H1 (cell line): Measurements from ENCODE around the gene MPND. TPM values are rescaled to one million over a fixed set of nuclear protein-coding genes. Genes with fewer than 3 reads are reported as not detected.
A peak's percentile ranks its signal among the peaks of the same experiment; 100 is the strongest.

Experiments used
- CTCF ChIA-PET: fragments of 300-600 bp; sonication (Branson Sonifier 250); formaldehyde crosslinking; loops from one replicate; lab custom pipeline; 2021; ENCODE audit not compliant: partially characterized antibody; lab: Charles Lee
- POLR2A ChIA-PET: fragments of 300-600 bp; sonication (Branson Sonifier 250); formaldehyde crosslinking; loops from one replicate; lab custom pipeline; 2021; ENCODE audit warnings: inconsistent platforms; ENCODE audit not compliant: partially characterized antibody; lab: Charles Lee
- DNase-seq, 2 experiments: peaks; one replicate each; pipeline versions ENCODE4 v3.0.0 to v3.0.0-alpha.2; 2010 to 2022; ENCODE audit warnings: low spot score in 2 of 2, low read depth in 1 of 2, mixed read lengths in 1 of 2
- FAIRE-seq: peaks from 2 replicates; lab custom pipeline; 2011; peaks lifted over from hg19 to GRCh38; lab: Jason Lieb, UNC
- H2AFZ ChIP-seq: 2 replicates; pipeline ENCODE4 v1.8.1; 2012; ENCODE audit warnings: low read length, inconsistent platforms
- H2AK5ac ChIP-seq: 2 replicates; pipeline ENCODE4 v1.6.1; 2013; ENCODE audit warnings: low read depth, low read length
- H2BK120ac ChIP-seq: replicated peaks from 2 replicates; pipeline ENCODE3; 2013; ENCODE audit warnings: low read depth, low read length, inconsistent platforms
- H2BK12ac ChIP-seq: 2 replicates; pipeline ENCODE4 v1.6.1; 2013; ENCODE audit warnings: low read depth, low read length
- H2BK15ac ChIP-seq: 2 replicates; pipeline ENCODE4 v1.6.1; 2013; ENCODE audit warnings: low read length
- H2BK20ac ChIP-seq: 2 replicates; pipeline ENCODE4 v1.6.1; 2013; ENCODE audit warnings: low read length
- H2BK5ac ChIP-seq: 2 replicates; pipeline ENCODE4 v1.6.1; 2013; ENCODE audit warnings: low read depth, low read length
- H3K14ac ChIP-seq: 2 replicates; pipeline ENCODE4 v1.6.1; 2013; ENCODE audit warnings: inconsistent platforms; ENCODE audit not compliant: insufficient read length
- H3K18ac ChIP-seq: 2 replicates; pipeline ENCODE4 v1.6.1; 2013; ENCODE audit warnings: low read length; ENCODE audit errors: extremely low read depth
- H3K23ac ChIP-seq: 2 replicates; pipeline ENCODE4 v1.6.1; 2013; ENCODE audit warnings: inconsistent platforms; ENCODE audit not compliant: insufficient read length
- H3K23me2 ChIP-seq: 2 replicates; pipeline ENCODE4 v1.6.1; 2013; ENCODE audit warnings: low read depth, low read length
- H3K27ac ChIP-seq: 2 replicates; pipeline ENCODE4 v1.6.1; 2011; ENCODE audit warnings: low read depth, low read length, inconsistent platforms
- H3K27me3 ChIP-seq, 4 experiments: replicated peaks in 1 of 4; 1 replicate in 1 of 4; 2 replicates in 3 of 4; pipeline versions ENCODE4 v1.6.1 to v1.8.1; 2011 to 2013; ENCODE audit warnings: low read length in 3 of 4, mild to moderate bottlenecking in 3 of 4, inconsistent platforms in 2 of 4, mixed read lengths in 2 of 4, moderate library complexity in 1 of 4; ENCODE audit not compliant: control insufficient read depth in 3 of 4, insufficient read depth in 3 of 4; ENCODE audit errors: extremely low read depth in 1 of 4
- H3K36me3 ChIP-seq, 4 experiments: 2 replicates each; pipeline versions ENCODE4 v1.6.1 to v1.8.1; 2011 to 2013; ENCODE audit warnings: mild to moderate bottlenecking in 4 of 4, low read length in 3 of 4, moderate library complexity in 2 of 4, control low read depth in 1 of 4, inconsistent platforms in 1 of 4; ENCODE audit not compliant: insufficient read depth in 4 of 4, control insufficient read depth in 2 of 4
- H3K4ac ChIP-seq: replicated peaks from 2 replicates; pipeline ENCODE3; 2013; ENCODE audit warnings: low read length, low read depth, mixed read lengths, inconsistent platforms; ENCODE audit not compliant: insufficient read length
- H3K4me1 ChIP-seq, 4 experiments: replicated peaks in 1 of 4; 1 replicate in 1 of 4; 2 replicates in 3 of 4; pipeline versions ENCODE4 v1.6.1 to v1.8.1; 2011 to 2013; ENCODE audit warnings: low read length in 3 of 4, inconsistent platforms in 2 of 4, mixed read lengths in 1 of 4; ENCODE audit not compliant: insufficient read depth in 4 of 4, control insufficient read depth in 3 of 4
- H3K4me2 ChIP-seq, 2 experiments: 2 replicates each; pipeline versions ENCODE4 v1.6.1 to v1.8.1; 2011 to 2013; ENCODE audit warnings: low read depth in 2 of 2, low read length in 2 of 2, control low read depth in 1 of 2, inconsistent platforms in 1 of 2, mild to moderate bottlenecking in 1 of 2; ENCODE audit not compliant: insufficient read depth in 1 of 2
- H3K4me3 ChIP-seq, 4 experiments: fragments of 200-600, 300-600 bp in 1 of 4; sonication (generic), shearing (Covaris generic), sonication (Bioruptor Twin) in 1 of 4; 2 replicates each; pipeline versions ENCODE4 v1.5.1 to v1.8.1; 2011 to 2016; ENCODE audit warnings: low read length in 4 of 4, low read depth in 3 of 4, control low read depth in 2 of 4, inconsistent platforms in 2 of 4, mild to moderate bottlenecking in 2 of 4, mixed read lengths in 1 of 4, moderate library complexity in 1 of 4; ENCODE audit not compliant: insufficient read depth in 2 of 4; ENCODE audit errors: extremely low read depth in 1 of 4
- H3K56ac ChIP-seq: replicated peaks from 2 replicates; pipeline ENCODE3; 2013; ENCODE audit warnings: low read depth, mild to moderate bottlenecking, mixed read lengths, low read length, inconsistent platforms; ENCODE audit not compliant: insufficient read length
- H3K79me1 ChIP-seq: 2 replicates; pipeline ENCODE4 v1.6.1; 2013; ENCODE audit warnings: low read depth, low read length, control low read depth
- H3K79me2 ChIP-seq, 2 experiments: 2 replicates each; pipeline versions ENCODE4 v1.6.1 to v1.8.1; 2012 to 2013; ENCODE audit warnings: low read length in 2 of 2, mild to moderate bottlenecking in 2 of 2, inconsistent platforms in 1 of 2; ENCODE audit not compliant: insufficient read depth in 2 of 2, control insufficient read depth in 1 of 2
- H3K9ac ChIP-seq, 4 experiments: replicated peaks in 1 of 4; 1 replicate in 1 of 4; 2 replicates in 3 of 4; pipeline versions ENCODE4 v1.6.1 to v1.8.1; 2011 to 2013; ENCODE audit warnings: low read depth in 3 of 4, low read length in 3 of 4, control low read depth in 2 of 4, mild to moderate bottlenecking in 2 of 4, moderate library complexity in 2 of 4, inconsistent platforms in 1 of 4; ENCODE audit errors: extremely low read depth in 1 of 4
- H3K9me3 ChIP-seq, 2 experiments: 2 replicates each; pipeline versions ENCODE4 v1.6.1 to v1.8.1; 2012 to 2013; ENCODE audit warnings: mild to moderate bottlenecking in 2 of 2, moderate library complexity in 2 of 2, control low read depth in 1 of 2, inconsistent platforms in 1 of 2, low read depth in 1 of 2, low read length in 1 of 2, mixed read lengths in 1 of 2; ENCODE audit not compliant: insufficient read depth in 2 of 2
- H4K20me1 ChIP-seq, 2 experiments: replicated peaks in 1 of 2; 2 replicates each; pipeline versions ENCODE3 to v1.8.1; 2011 to 2013; ENCODE audit warnings: inconsistent platforms in 2 of 2, low read length in 2 of 2, mild to moderate bottlenecking in 1 of 2; ENCODE audit not compliant: insufficient read depth in 2 of 2, control insufficient read depth in 1 of 2
- H4K5ac ChIP-seq: 2 replicates; pipeline ENCODE4 v1.6.1; 2013; ENCODE audit warnings: low read length, low read depth, mixed read lengths, inconsistent platforms; ENCODE audit not compliant: insufficient read length
- H4K8ac ChIP-seq: 2 replicates; pipeline ENCODE4 v1.8.0; 2013; ENCODE audit warnings: mild to moderate bottlenecking, moderate library complexity, low read length, inconsistent platforms; ENCODE audit not compliant: insufficient read depth; ENCODE audit errors: extremely low read depth
- H4K91ac ChIP-seq: replicated peaks from 2 replicates; pipeline ENCODE3; 2013; ENCODE audit warnings: low read length, mixed read lengths, inconsistent platforms; ENCODE audit not compliant: insufficient read length
- GTF2F1 ChIP-seq: IDR thresholded peaks from 2 replicates; pipeline ENCODE4 v1.6.1; 2012; ENCODE audit warnings: low read depth, low read length, improper control_type of control experiment, borderline replicate concordance
- POU5F1 ChIP-seq: IDR thresholded peaks from 2 replicates; pipeline ENCODE4 v1.6.1; 2011; ENCODE audit warnings: low read depth, mild to moderate bottlenecking, low read length, moderate library complexity
- SRF ChIP-seq: IDR thresholded peaks from 2 replicates; pipeline ENCODE4 v1.6.1; 2011; ENCODE audit warnings: mild to moderate bottlenecking, low read depth, low read length, moderate library complexity
- TAF7 ChIP-seq: optimal IDR thresholded peaks from 2 replicates; pipeline ENCODE3; 2011; ENCODE audit warnings: low read depth, mild to moderate bottlenecking, inconsistent platforms, low read length, moderate library complexity, borderline replicate concordance
- WGBS, 2 experiments: shearing (Covaris generic) in 1 of 2; methylation state at CpG; one replicate each; pipeline versions ENCODE4 v1.1.6 to v1.1.7; 2013 to 2015; ENCODE audit warnings: low lambda C conversion rate in 2 of 2, mixed read lengths in 2 of 2, inconsistent platforms in 1 of 2, low coverage in 1 of 2, missing lambda C conversion rate in 1 of 2; ENCODE audit not compliant: insufficient replicate concordance in 2 of 2, insufficient coverage in 1 of 2, insufficient read length in 1 of 2; ENCODE audit errors: extremely low coverage in 1 of 2, missing lambda C conversion rate in 1 of 2; 5-methylcytosine and 5-hydroxymethylcytosine counted together
- polyA plus RNA-seq, 7 experiments: library from polyadenylated mRNA; depleted of rRNA in 3 of 7; stranded (reverse) in 5 of 7; unstranded in 2 of 7; fragments of >200 nt in 5 of 7; fragments of 200-250 nt in 2 of 7; gene quantifications; 1 replicate in 5 of 7; 2 replicates in 1 of 7; 4 replicates in 1 of 7; pipeline versions ENCODE4 v1.2.1 to v1.2.3, GENCODE V29; 2011 to 2013; ENCODE audit warnings: missing spikeins in 2 of 7, mixed read lengths in 2 of 7
- total RNA-seq: library from RNA; stranded (reverse); fragmentation: NEBNext Ultra II Directional; extraction: Animal tissue kit (Norgen Biotek cat#: 25700); gene quantifications from 2 replicates; pipeline ENCODE4 v1.2.1, GENCODE V29; 2021

MPND gene
- total and polyA plus RNA-seq, 2 of the 8 experiments (the other 6 are each of a cell fraction or from before 2014, with no cell fraction given): 22.9 to 27.7 TPM

DNA sequence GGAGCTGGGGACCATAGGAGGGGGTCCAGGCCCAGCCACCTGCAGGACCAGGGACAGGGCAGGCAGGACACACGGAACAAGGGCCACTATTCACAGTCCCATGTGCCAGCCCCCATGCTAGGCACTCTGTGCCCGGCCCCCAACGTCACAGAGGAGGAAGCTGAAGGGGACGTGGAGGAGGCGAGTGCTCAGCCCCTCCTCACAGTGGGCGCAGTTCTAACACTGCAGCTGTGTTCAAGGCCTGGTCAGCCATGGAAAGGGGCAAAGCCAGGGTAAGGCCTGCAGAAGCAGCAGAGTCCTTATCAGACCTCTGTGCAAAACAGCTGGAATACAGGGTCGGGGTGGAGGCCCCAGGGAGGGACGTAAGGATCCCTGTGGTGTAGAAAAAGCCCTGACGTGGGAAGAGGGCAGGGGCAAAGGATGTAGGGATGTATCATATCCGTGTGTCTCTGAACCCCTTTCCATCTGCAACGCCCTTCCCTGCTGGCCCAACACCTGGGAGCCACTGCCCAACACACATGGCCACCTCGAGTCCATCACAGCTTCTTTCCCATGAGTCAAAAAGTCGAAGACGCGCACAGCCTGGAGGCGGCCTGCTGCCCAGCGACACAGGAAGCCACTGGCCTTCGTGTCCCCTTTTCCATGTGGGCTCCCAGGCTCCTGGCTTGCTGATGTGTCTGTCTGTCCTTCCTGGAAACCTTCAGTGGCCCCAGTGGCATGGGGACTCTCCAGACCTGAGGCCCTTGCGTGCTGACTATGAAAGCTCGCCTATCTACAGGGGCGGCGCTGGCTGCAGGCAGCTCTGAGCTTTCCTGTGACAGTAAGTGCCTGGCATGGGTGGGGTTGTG is 29.0 kb downstream of the MPND start:
- Histone ChIP-seq H3K79me2 (peaks cover 0 to 17% of the 10 kb centered on the region in 2 experiments; a peak in 1 of 4 replicates), H3K4ac (no peak overlapping the region), H4K91ac (no peak overlapping the region), H2BK15ac (no peak overlapping the region), H2BK5ac (no peak overlapping the region; the same call in 1 of the 2 replicates), H2BK20ac (no peak overlapping the region), H2BK120ac (no peak overlapping the region), H2BK12ac (no peak overlapping the region), H3K56ac (no peak overlapping the region), H3K9ac (no peak overlapping the region), H3K79me1 (peaks cover 31% of the 10 kb centered on the region), H3K4me1 (peaks cover 5 to 47% (median 38%) of the 10 kb centered on the region in 4 experiments), H3K36me3 (no peaks in the 10 kb centered on the region), H3K4me2 (no peak overlapping the region), H4K20me1 (peaks cover 22 to 40% of the 10 kb centered on the region in 2 experiments), H3K9me3 (no peaks in the 10 kb centered on the region), H3K27ac (no peak overlapping the region), H4K5ac (no peak overlapping the region), H3K14ac (no peak overlapping the region), H3K27me3 (no peaks in the 10 kb centered on the region), H2AK5ac (no peak overlapping the region), H3K23me2 (no peaks in the 10 kb centered on the region), H4K8ac (peak overlapping the region; percentile 87; the same call in 1 of the 2 replicates), H3K4me3 (no peak overlapping the region), H3K23ac (no peak overlapping the region), H2AFZ (no peak overlapping the region), H3K18ac (no peak overlapping the region; the same call in 1 of the 2 replicates)
- TF ChIP-seq SRF (no peak), TAF7 (no peak), GTF2F1 (no peak), POU5F1 (no peak)
- 92% methylated on average over 22 of the region's 22 CpGs; no CpG with 5 or more reads in 1 of the 2 experiments for WGBS, 2 experiments
- FAIRE-seq: no peak
- ChIA-PET CTCF (interaction anchor here (1.0 to 6.3 kb wide), 4 partner anchors 10 to 105 kb away, joined by 5 to 72 read pairs (median 21); no protein-coding TSS in a partner anchor), POLR2A (interaction anchor here (0.7 to 4.1 kb wide), 7 partner anchors 9 to 120 kb away, joined by 3 to 18 read pairs (median 3); no protein-coding TSS in a partner anchor)
- peak in 1 of 2 experiments; percentile 41 for DNase-seq
